Mucosa of descending colon (tissue), 3 donors: ENCODE measurements around the gene CANT1. TPM values are rescaled to one million over a fixed set of nuclear protein-coding genes. Genes with fewer than 3 reads are reported as not detected.

Experiments used
- ATAC-seq: fragments of 200-7000 bp; cut with Tn5 transposase; one replicate; pipeline ENCODE4 v1.9.1; 2020; ENCODE audit warnings: mild to moderate bottlenecking, moderate library complexity
- DNase-seq, 3 donors: peaks; one replicate each; pipeline ENCODE4 v3.0.0-alpha.2; 2020
- H3K36me3 ChIP-seq: fragments of 200-600 bp; one replicate; pipeline ENCODE4 v1.8.0; 2021; ENCODE audit warnings: low read depth, mild to moderate bottlenecking
- H3K4me1 ChIP-seq: fragments of 200-600 bp; one replicate; pipeline ENCODE4 v1.8.0; 2021; ENCODE audit warnings: low read depth, mild to moderate bottlenecking
- H3K4me3 ChIP-seq: fragments of 200-600 bp; one replicate; pipeline ENCODE4 v1.8.0; 2021; ENCODE audit warnings: mild to moderate bottlenecking
- H3K9me3 ChIP-seq: fragments of 200-600 bp; one replicate; pipeline ENCODE4 v1.8.0; 2021; ENCODE audit warnings: mild to moderate bottlenecking
- CTCF ChIP-seq: fragments of 200-600 bp; IDR thresholded peaks from one replicate; pipeline ENCODE4 v1.8.0; 2022; ENCODE audit warnings: antibody characterized with exemption, mild to moderate bottlenecking
- intact Hi-C, 2 donors: fragments of 100-400 bp; cut with DNase I in 1 of 2; cut with micrococcal nuclease in 1 of 2; formaldehyde crosslinking; loops; one replicate each; pipeline versions ENCODE4 v1.11.0 to v1.11.1; 2022; cut with DNase I, micrococcal nuclease
- total RNA-seq, 3 donors: library from RNA; stranded (reverse); fragmentation: NEBNext Ultra II Directional in 2 of 3; extraction: Animal tissue kit (Norgen Biotek cat#: 25700) in 2 of 3; gene quantifications; one replicate each; pipeline versions ENCODE4 v1.2.1 to v1.2.4, GENCODE V29; 2021 to 2023
- donor health status: DM: no; HTN: no; CAD: no; lungs with moderate emphysema.
- donor health status: DM: no; HTN: no; CAD: no.
- donor health status: DM: no; HTN: yes; CAD: no.

The CANT1 gene
- total RNA-seq, 3 donors from 2014 or later = 159 to 376 (median 242) TPM

GRCh38 chr17:79020631-79021301 is 11.2 kb upstream of the CANT1 start:
- DNase-seq = no peak
- Histone ChIP-seq H3K4me3 (no peak overlapping the region), H3K9me3 (peaks cover 2% of the 10 kb centered on the region), H3K36me3 (no peaks in the 10 kb centered on the region), H3K4me1 (peaks cover 35% of the 10 kb centered on the region)
- no peak for TF ChIP-seq CTCF
- intact Hi-C loops = no loop called here
- ATAC-seq = no peak

GRCh38 chr17:79019632-79020584 is 10.3 kb upstream of the CANT1 start:
- H3K4me3 ChIP-seq = no peak overlapping the region
- H3K4me1 ChIP-seq = peaks cover 27% of the 10 kb centered on the region
- peak; percentile 76 to 80 (median 77) for DNase-seq
- H3K36me3 ChIP-seq = no peaks in the 10 kb centered on the region
- intact Hi-C loops = no loop called here
- peak; percentile 45 for TF ChIP-seq CTCF
- ATAC-seq = peak; percentile 83
- H3K9me3 ChIP-seq = peaks cover 3% of the 10 kb centered on the region

- Histone ChIP-seq H3K9me3 (peaks cover 3% of the 10 kb centered on the region), H3K4me1 (peaks cover 20% of the 10 kb centered on the region), H3K36me3 (no peaks in the 10 kb centered on the region), H3K4me3 (no peak overlapping the region)
- intact Hi-C loops = no loop called here
- ATAC-seq (peak; percentile 52), DNase-seq (peak in 1 of 3 donors; percentile 23)
- TF ChIP-seq CTCF = no peak
Observed at GRCh38 chr17:79019261-79019631, 9.7 kb upstream of the CANT1 start.

- intact Hi-C loops = no loop called here
- TF ChIP-seq CTCF = no peak
- Histone ChIP-seq H3K4me3 (no peak overlapping the region), H3K4me1 (peaks cover 18% of the 10 kb centered on the region), H3K36me3 (no peaks in the 10 kb centered on the region), H3K9me3 (peaks cover 3% of the 10 kb centered on the region)
- no peak for ATAC-seq
- DNase-seq = no peak
Observed at GRCh38 chr17:79018370-79018695, 8.8 kb upstream of the CANT1 start.

GRCh38 chr17:79017546-79018369 is 8.2 kb upstream of the CANT1 start:
- no peak overlapping the region for H3K4me3 ChIP-seq
- DNase-seq (no peak), ATAC-seq (no peak)
- no peaks in the 10 kb centered on the region for H3K36me3 ChIP-seq
- intact Hi-C loops = no loop called here
- peaks cover 18% of the 10 kb centered on the region for H3K4me1 ChIP-seq
- H3K9me3 ChIP-seq = peaks cover 3% of the 10 kb centered on the region
- no peak for TF ChIP-seq CTCF
